Fibroblast of mammary gland (primary cell): Measurements from ENCODE around the gene TRMT112.

Experiments
- DNase-seq: peaks from one replicate; pipeline ENCODE4 v3.0.0-alpha.2; 2010; ENCODE audit warnings: low read depth
- H3K4me3 ChIP-seq: 2 replicates; pipeline ENCODE4 v1.5.1; 2011; ENCODE audit warnings: low read depth, mild to moderate bottlenecking, low read length, moderate library complexity; ENCODE audit not compliant: control insufficient read depth
- TF ChIP-seq, protein P1 (sequence below): conservative IDR thresholded peaks from 2 replicates; pipeline ENCODE4 v1.5.1; 2011; ENCODE audit warnings: low read depth, low read length, inconsistent platforms; ENCODE audit not compliant: control insufficient read depth, insufficient read depth

TRMT112 gene

DNA sequence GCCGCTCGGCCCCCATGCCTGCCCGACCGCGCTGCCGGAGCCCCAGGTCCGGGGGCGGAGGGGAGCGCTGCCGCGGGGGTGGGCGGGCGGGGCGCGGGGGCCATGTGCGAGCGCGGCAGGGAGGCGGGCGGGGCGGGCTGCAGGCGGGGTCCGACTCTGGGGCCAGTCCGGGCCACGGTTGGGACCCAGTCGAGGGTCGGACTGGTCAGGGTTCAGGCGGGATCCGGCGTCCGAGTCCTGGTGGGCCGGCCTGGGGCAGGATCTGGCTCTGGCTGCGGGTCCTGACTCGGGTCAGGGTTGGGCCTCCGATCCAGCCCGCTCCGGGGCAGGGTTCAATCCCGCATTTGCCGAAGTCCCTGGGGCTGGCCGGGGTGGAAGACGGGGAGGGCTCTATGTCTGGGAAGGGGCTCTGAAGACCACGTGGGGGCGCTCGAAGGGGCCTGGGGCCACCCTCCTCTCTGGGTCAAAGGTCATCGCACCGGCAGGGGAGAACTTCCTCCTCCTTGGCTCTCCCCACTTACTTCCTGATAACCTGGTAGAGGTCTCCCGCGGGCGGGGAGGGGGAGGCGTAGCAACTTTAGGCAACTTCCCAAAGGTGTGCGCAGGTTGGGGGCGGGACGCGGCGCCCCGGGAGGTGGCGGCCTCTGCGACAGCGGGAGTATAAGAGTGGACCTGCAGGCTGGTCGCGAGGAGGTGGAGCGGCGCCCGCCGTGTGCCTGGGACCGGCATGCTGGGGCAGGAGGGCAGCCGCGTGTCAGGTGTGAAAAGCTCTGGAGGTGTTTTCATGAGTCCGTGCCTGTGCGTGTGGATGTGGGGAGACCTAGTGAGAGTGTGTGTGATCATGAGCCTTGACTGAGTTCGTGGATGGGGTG, 11.4 kb downstream of the TRMT112 start:
- TF ChIP-seq, protein P1, sequence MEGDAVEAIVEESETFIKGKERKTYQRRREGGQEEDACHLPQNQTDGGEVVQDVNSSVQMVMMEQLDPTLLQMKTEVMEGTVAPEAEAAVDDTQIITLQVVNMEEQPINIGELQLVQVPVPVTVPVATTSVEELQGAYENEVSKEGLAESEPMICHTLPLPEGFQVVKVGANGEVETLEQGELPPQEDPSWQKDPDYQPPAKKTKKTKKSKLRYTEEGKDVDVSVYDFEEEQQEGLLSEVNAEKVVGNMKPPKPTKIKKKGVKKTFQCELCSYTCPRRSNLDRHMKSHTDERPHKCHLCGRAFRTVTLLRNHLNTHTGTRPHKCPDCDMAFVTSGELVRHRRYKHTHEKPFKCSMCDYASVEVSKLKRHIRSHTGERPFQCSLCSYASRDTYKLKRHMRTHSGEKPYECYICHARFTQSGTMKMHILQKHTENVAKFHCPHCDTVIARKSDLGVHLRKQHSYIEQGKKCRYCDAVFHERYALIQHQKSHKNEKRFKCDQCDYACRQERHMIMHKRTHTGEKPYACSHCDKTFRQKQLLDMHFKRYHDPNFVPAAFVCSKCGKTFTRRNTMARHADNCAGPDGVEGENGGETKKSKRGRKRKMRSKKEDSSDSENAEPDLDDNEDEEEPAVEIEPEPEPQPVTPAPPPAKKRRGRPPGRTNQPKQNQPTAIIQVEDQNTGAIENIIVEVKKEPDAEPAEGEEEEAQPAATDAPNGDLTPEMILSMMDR = no peak
- no peak for DNase-seq
- H3K4me3 ChIP-seq = peak overlapping the region; percentile 68

GRCh38 chr11:64305075-64305690, 12.2 kb downstream of the TRMT112 start, which contains the start of gene ESRRA:
Gene ESRRA, plus strand, starts transcription at chr11:64305524. Its CDS starts 1,656 bp downstream, at chr11:64307180.
- TF ChIP-seq, protein P1 = no peak
- H3K4me3 ChIP-seq = peak within 1 kb of the TSS; percentile 68
- DNase-seq = peak; percentile 95

DNA sequence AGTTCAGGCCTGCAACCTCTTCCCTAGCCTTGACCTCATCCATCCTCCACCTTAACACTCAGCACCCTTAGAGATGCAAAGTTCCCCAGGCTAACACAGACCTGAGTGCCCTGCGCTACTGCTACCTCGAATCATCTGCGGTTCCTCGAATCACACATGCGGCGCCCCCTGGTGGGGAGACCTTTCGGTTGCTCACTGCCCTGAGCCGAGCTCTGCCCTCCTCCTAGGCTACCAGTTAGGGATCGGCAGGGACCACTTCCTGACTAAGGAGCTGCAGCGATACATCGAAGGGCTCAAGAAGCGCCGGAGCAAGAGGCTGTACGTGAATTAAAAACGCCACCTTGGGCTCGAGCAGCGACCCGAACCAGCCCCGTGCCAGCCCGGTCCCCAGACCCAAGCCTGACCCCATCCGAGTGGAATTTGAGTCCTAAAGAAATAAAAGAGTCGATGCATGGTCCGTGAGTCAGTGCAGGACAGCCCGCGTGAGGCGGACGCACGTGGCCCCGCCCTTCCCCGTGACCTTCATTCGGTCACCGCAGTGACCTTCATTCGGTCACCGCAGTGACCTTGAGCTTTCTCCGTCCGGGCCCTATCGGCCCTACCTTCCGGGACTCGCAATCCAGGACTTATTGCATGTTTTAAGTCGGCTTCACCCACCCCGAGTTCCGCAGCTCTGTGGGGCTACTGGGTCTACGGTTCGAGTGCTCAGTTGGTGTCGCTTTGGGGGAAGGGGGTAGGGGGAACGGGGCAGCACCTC, 12.9 kb downstream of the TRMT112 start:
- H3K4me3 ChIP-seq = peak overlapping the region; percentile 59
- TF ChIP-seq, protein P1 = peak; percentile 86

GRCh38 chr11:64304032-64304315, 13.4 kb downstream of the TRMT112 start:
- TF ChIP-seq, protein P1 = no peak
- DNase-seq = no peak
- H3K4me3 ChIP-seq = peak overlapping the region; percentile 59

More for the DNA sequence above, 12.9 kb downstream of the TRMT112 start:
- peak; percentile 89 for DNase-seq

GRCh38 chr11:64303109-64304031, 14.0 kb downstream of the TRMT112 start:
- H3K4me3 ChIP-seq = no peak overlapping the region
- DNase-seq = no peak
- TF ChIP-seq, protein P1 = no peak
